K562 (cell line): Measurements from ENCODE around the gene SERPINA12. TPM values are rescaled to one million over a fixed set of nuclear protein-coding genes. Genes with fewer than 3 reads are reported as not detected.
"Not testable (repeated sequence)": the region's sequence is repeated elsewhere in the genome, so short reads cannot be mapped to it uniquely, and the experiment has no call there.

Experiments used
- ATAC-seq: fragments of 200-7000 bp; cut with Tn5 transposase; 3 replicates; pipeline ENCODE4 v1.9.1; 2020; ENCODE audit warnings: moderate library complexity
- BruUV-seq: library from RNA; stranded (reverse); fragments of 400-500 nt; replicated peaks from 2 replicates; lab custom pipeline; 2021; lab: Mats Ljungman, UMichigan
- CTCF ChIA-PET: fragments of 300-600 bp; formaldehyde crosslinking; extraction: SDS; loops from one replicate; lab custom pipeline; 2021; ENCODE audit warnings: low intra/inter-chr PET ratio; lab: Yijun Ruan, JAX
- POLR2A ChIA-PET: fragments of 300-600, 350-650 bp; sonication (Branson Sonifier 250); formaldehyde crosslinking; extraction: SDS; loops from one replicate; lab custom pipeline; 2021; ENCODE audit warnings: antibody characterized with exemption, inconsistent platforms; lab: Yijun Ruan, JAX
- DNase-seq, 4 experiments: peaks; one replicate each; pipeline versions ENCODE4 v3.0.0 to v3.0.0-alpha.2; 2011 to 2018; ENCODE audit warnings: low spot score in 3 of 4, mixed read lengths in 3 of 4; ENCODE audit errors: extremely low read depth in 1 of 4
- FAIRE-seq: peaks from 2 replicates; lab custom pipeline; 2011; peaks lifted over from hg19 to GRCh38; lab: Jason Lieb, UNC
- H2AFZ ChIP-seq: 2 replicates; pipeline ENCODE4 v1.6.0; 2011; ENCODE audit warnings: low read depth, low read length, control low read depth, inconsistent platforms
- H3K27ac ChIP-seq: fragments of 200-600 bp; 3 replicates; pipeline ENCODE4 v1.8.0; 2011; ENCODE audit warnings: low read depth, mild to moderate bottlenecking, control low read depth, inconsistent platforms, low read length, moderate library complexity, mixed read lengths; ENCODE audit errors: extremely low read depth
- H3K27me3 ChIP-seq, 2 experiments: fragments of 300-600 bp in 1 of 2; 2 replicates in 1 of 2; 3 replicates in 1 of 2; pipeline versions ENCODE4 v1.6.0 to v1.8.0; 2011; ENCODE audit warnings: inconsistent platforms in 2 of 2, low read length in 2 of 2, mild to moderate bottlenecking in 1 of 2, mixed read lengths in 1 of 2, moderate library complexity in 1 of 2; ENCODE audit not compliant: control insufficient read depth in 2 of 2, insufficient read depth in 2 of 2
- H3K36me3 ChIP-seq: fragments of 300-600 bp; 3 replicates; pipeline ENCODE4 v1.8.0; 2011; ENCODE audit warnings: mild to moderate bottlenecking, low read length, inconsistent platforms; ENCODE audit not compliant: control insufficient read depth, insufficient read depth
- H3K4me1 ChIP-seq, 2 experiments: fragments of 200-600 bp in 1 of 2; replicated peaks in 1 of 2; 2 replicates in 1 of 2; 3 replicates in 1 of 2; pipeline versions ENCODE4 v1.5.1 to v1.8.0; 2011; ENCODE audit warnings: inconsistent platforms in 2 of 2, low read length in 2 of 2, mild to moderate bottlenecking in 1 of 2, mixed read lengths in 1 of 2, moderate library complexity in 1 of 2; ENCODE audit not compliant: control insufficient read depth in 2 of 2, insufficient read depth in 2 of 2
- H3K4me2 ChIP-seq: 2 replicates; pipeline ENCODE4 v1.6.1; 2011; ENCODE audit warnings: low read length, control low read depth, inconsistent platforms, mixed read lengths; ENCODE audit not compliant: insufficient read depth
- H3K4me3 ChIP-seq: fragments of 200-600 bp; sonication (generic), shearing (Covaris generic); 2 replicates; pipeline ENCODE4 v1.5.1; 2016; ENCODE audit warnings: control low read depth, inconsistent platforms
- H3K79me2 ChIP-seq: fragments of 200-600 bp; 3 replicates; pipeline ENCODE4 v1.8.0; 2011; ENCODE audit warnings: low read length, inconsistent platforms; ENCODE audit not compliant: control insufficient read depth, insufficient read depth
- H3K9ac ChIP-seq, 2 experiments: 2 replicates each; pipeline versions ENCODE4 v1.6.0 to v1.6.1; 2011; ENCODE audit warnings: low read depth in 2 of 2, low read length in 2 of 2, control low read depth in 1 of 2, inconsistent platforms in 1 of 2, mild to moderate bottlenecking in 1 of 2, mixed read lengths in 1 of 2; ENCODE audit not compliant: insufficient read depth in 1 of 2
- H3K9me1 ChIP-seq: one replicate; pipeline ENCODE4 v1.6.0; 2011; ENCODE audit warnings: inconsistent platforms, mild to moderate bottlenecking, low read length, moderate library complexity; ENCODE audit not compliant: control insufficient read depth, insufficient read depth
- H3K9me3 ChIP-seq: replicated peaks from 2 replicates; pipeline ENCODE4 v1.5.1; 2011; ENCODE audit warnings: low read depth, low read length, inconsistent platforms; ENCODE audit not compliant: control insufficient read depth, insufficient read depth
- H4K20me1 ChIP-seq: replicated peaks from 2 replicates; pipeline ENCODE4 v1.6.1; 2011; ENCODE audit warnings: low read length, inconsistent platforms, mixed read lengths; ENCODE audit not compliant: control insufficient read depth, insufficient read depth
- ARID2 ChIP-seq: fragments of 450-650 bp; IDR thresholded peaks from 2 replicates; pipeline ENCODE4 v1.6.1; 2017; ENCODE audit warnings: antibody characterized with exemption, mild to moderate bottlenecking
- OTX1 ChIP-seq: fragments of 450-650 bp; formaldehyde crosslinking; IDR thresholded peaks from 2 replicates; pipeline ENCODE4 v1.4.0; 2022; ENCODE audit warnings: mild to moderate bottlenecking
- USF2 ChIP-seq: sonication (generic); formaldehyde crosslinking; IDR thresholded peaks from 2 replicates; pipeline ENCODE4 v1.5.0; 2020; ENCODE audit warnings: missing genetic modification reagents
- ZNF445 ChIP-seq: fragments of 250-450 bp; sonication (Bioruptor Pico); IDR thresholded peaks from 2 replicates; pipeline ENCODE4 v1.4.0; 2020; ENCODE audit warnings: low read depth, mild to moderate bottlenecking, moderate library complexity
- ZNF507 ChIP-seq: conservative IDR thresholded peaks from 2 replicates; pipeline ENCODE4 v1.6.1; 2017; ENCODE audit warnings: missing genetic modification characterization, missing compliant biosample characterization
- ZNF589 ChIP-seq: fragments of 200-800 bp; sonication (Bioruptor generic); IDR thresholded peaks from 2 replicates; pipeline ENCODE4 v1.6.1; 2016; ENCODE audit warnings: low read depth, missing genetic modification characterization, missing compliant biosample characterization
- WGBS: fragments of 100-300 bp; shearing (Covaris generic); methylation state at CpG from one replicate; pipeline ENCODE4 v1.1.6; 2016; ENCODE audit warnings: low coverage, mixed read lengths; ENCODE audit not compliant: insufficient coverage; ENCODE audit errors: missing lambda C conversion rate; 5-methylcytosine and 5-hydroxymethylcytosine counted together
- in situ Hi-C: fragments of 300-500 bp; cut with MboI; formaldehyde crosslinking; loops from 4 replicates; pipeline ENCODE4 v1.15.0; 2018; ENCODE audit warnings: inconsistent platforms, mixed read lengths
- intact Hi-C: fragments of 100-400 bp; cut with micrococcal nuclease; formaldehyde crosslinking; loops from 2 replicates; pipeline ENCODE4 v1.14.2; 2022
- polyA plus RNA-seq, 8 experiments: library from polyadenylated mRNA; depleted of rRNA in 4 of 8; stranded (reverse) in 5 of 8; unstranded in 3 of 8; fragments of >200 nt; fragmentation: Nextera tagmentation in 2 of 8; fragmentation: Illumina TruSeq in 1 of 8; extraction: Ambion mirVana in 2 of 8; extraction: Trizol in 1 of 8; gene quantifications; 2 replicates each; pipeline versions ENCODE4 v1.2.1 to v1.2.3, GENCODE V29; 2011 to 2014; ENCODE audit warnings: inconsistent platforms in 1 of 8, missing spikeins in 1 of 8
- total RNA-seq, 7 experiments: library from RNA; depleted of rRNA in 6 of 7; stranded (reverse); fragments of >200 nt in 6 of 7; fragmentation: Illumina TruSeq in 2 of 7; extraction: Trizol in 2 of 7; gene quantifications; 2 replicates each; pipeline versions ENCODE4 v1.2.1 to v1.2.3, GENCODE V29; 2011 to 2021; ENCODE audit warnings: low replicate concordance in 1 of 7
- TF ChIP-seq, protein P1 (sequence below): fragments of 250-450 bp; sonication (Bioruptor Pico); IDR thresholded peaks from 2 replicates; pipeline ENCODE4 v1.4.0; 2020; ENCODE audit warnings: mild to moderate bottlenecking, moderate library complexity

Gene SERPINA12
- total and polyA plus RNA-seq, 9 of the 15 experiments (the other 6 are each of a cell fraction or from before 2014, with no cell fraction given): not detected

GRCh38 chr14:94482132-94483070, 26.9 kb downstream of the SERPINA12 start:
- DNase-seq, POLR2A ChIA-PET, H3K4me2 ChIP-seq, H3K9ac ChIP-seq, H3K27me3 ChIP-seq, H3K4me3 ChIP-seq, H4K20me1 ChIP-seq, BruUV-seq, H2AFZ ChIP-seq, intact Hi-C loops, H3K9me3 ChIP-seq, H3K79me2 ChIP-seq, ATAC-seq, H3K9me1 ChIP-seq, in situ Hi-C loops, H3K36me3 ChIP-seq, FAIRE-seq, H3K4me1 ChIP-seq, CTCF ChIA-PET, H3K27ac ChIP-seq: not testable (repeated sequence)
- 3% methylated on average over 5 of the region's 10 CpGs for WGBS

- Histone ChIP-seq H3K27me3 (peaks cover 0 to under 1% of the 10 kb centered on the region in 2 experiments; a peak in 1 of 5 replicates), H3K4me2 (no peak overlapping the region)
- in situ Hi-C loops: no loop called here
- TF ChIP-seq ZNF589 (CRISPR knock-in tag): no peak
- TF ChIP-seq, protein P1, sequence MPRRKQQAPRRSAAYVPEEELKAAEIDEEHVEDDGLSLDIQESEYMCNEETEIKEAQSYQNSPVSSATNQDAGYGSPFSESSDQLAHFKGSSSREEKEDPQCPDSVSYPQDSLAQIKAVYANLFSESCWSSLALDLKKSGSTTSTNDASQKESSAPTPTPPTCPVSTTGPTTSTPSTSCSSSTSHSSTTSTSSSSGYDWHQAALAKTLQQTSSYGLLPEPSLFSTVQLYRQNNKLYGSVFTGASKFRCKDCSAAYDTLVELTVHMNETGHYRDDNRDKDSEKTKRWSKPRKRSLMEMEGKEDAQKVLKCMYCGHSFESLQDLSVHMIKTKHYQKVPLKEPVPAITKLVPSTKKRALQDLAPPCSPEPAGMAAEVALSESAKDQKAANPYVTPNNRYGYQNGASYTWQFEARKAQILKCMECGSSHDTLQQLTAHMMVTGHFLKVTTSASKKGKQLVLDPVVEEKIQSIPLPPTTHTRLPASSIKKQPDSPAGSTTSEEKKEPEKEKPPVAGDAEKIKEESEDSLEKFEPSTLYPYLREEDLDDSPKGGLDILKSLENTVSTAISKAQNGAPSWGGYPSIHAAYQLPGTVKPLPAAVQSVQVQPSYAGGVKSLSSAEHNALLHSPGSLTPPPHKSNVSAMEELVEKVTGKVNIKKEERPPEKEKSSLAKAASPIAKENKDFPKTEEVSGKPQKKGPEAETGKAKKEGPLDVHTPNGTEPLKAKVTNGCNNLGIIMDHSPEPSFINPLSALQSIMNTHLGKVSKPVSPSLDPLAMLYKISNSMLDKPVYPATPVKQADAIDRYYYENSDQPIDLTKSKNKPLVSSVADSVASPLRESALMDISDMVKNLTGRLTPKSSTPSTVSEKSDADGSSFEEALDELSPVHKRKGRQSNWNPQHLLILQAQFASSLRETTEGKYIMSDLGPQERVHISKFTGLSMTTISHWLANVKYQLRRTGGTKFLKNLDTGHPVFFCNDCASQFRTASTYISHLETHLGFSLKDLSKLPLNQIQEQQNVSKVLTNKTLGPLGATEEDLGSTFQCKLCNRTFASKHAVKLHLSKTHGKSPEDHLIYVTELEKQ (CRISPR knock-in tag): no peak
- TF ChIP-seq ZNF445 (CRISPR knock-in tag): no peak
- no peak for TF ChIP-seq OTX1 (CRISPR knock-in tag)
- TF ChIP-seq ARID2: no peak
- TF ChIP-seq ZNF507: no peak
- no peak for TF ChIP-seq USF2 (CRISPR knock-in tag)
Observed at GRCh38 chr14:94481468-94482131, 27.7 kb downstream of the SERPINA12 start.

More at GRCh38 chr14:94481468-94482131, 27.7 kb downstream of the SERPINA12 start:
- Histone ChIP-seq H3K9me3 (no peaks in the 10 kb centered on the region), H2AFZ (no peak overlapping the region), H3K27ac (no peak overlapping the region), H4K20me1 (no peaks in the 10 kb centered on the region), H3K4me1 (no peaks in the 10 kb centered on the region), H3K9ac (no peak overlapping the region), H3K9me1 (no peaks in the 10 kb centered on the region), H3K36me3 (no peaks in the 10 kb centered on the region), H3K79me2 (no peaks in the 10 kb centered on the region), H3K4me3 (no peak overlapping the region)
- no TSS peak for BruUV-seq
- intact Hi-C loops: no loop called here
- ATAC-seq (no peak), DNase-seq (no peak), FAIRE-seq (no peak)
- ChIA-PET CTCF (no interaction called here), POLR2A (interaction anchor here (0.6 kb wide), 1 partner anchor 81 kb away, joined by 4 read pairs; no protein-coding TSS in a partner anchor)
- WGBS: 0% methylated on average over 4 of the region's 5 CpGs
